Measurements from ENCODE around the gene DNAH11. TPM values are rescaled to one million over a fixed set of nuclear protein-coding genes. Genes with fewer than 3 reads are reported as not detected.

Gene DNAH11
- total and polyA plus RNA-seq, 9 of the 15 experiments (the other 6 are each of a cell fraction or from before 2014, with no cell fraction given), result under 0.01 TPM; not detected in 7

- no peak for TF ChIP-seq GTF3C2 (IDR thresholded peaks at IDR 0.05; ENCODE audit: borderline replicate concordance, extremely low read depth, insufficient read length)
- no peak for TF ChIP-seq FOXA3 (CRISPR knock-in tag; conservative IDR thresholded peaks at IDR 0.05 in 1 of 2, IDR thresholded peaks at IDR 0.05 in 1 of 2)
- TF ChIP-seq AFF4 (CRISPR knock-in tag; IDR thresholded peaks at IDR 0.05), result no peak
- no peak for TF ChIP-seq ZFPM2 (CRISPR knock-in tag; IDR thresholded peaks at IDR 0.05)
- no peak for TF ChIP-seq ETS1 (conservative IDR thresholded peaks at IDR 0.05; ENCODE audit: control insufficient read depth, low read depth, low read length)
- no peak for TF ChIP-seq THRB (CRISPR knock-in tag; conservative IDR thresholded peaks at IDR 0.05)
Observed at GRCh38 chr7:21912305-21912704, 369.5 kb downstream of the DNAH11 start (continued).

Data from K562 (cell line).